Measurements from ENCODE around the gene XPNPEP1.

The XPNPEP1 gene

GRCh38 chr10:109898666-109899355, 24.5 kb downstream of the XPNPEP1 start:
- peaks cover 0 to 7% of the 10 kb centered on the region in 2 donors for H3K36me3 ChIP-seq (ENCODE audit: control insufficient read depth in 1 of 2, insufficient read depth in 2 of 2, low read length in 2 of 2)
- no peaks in the 10 kb centered on the region for H3K9me3 ChIP-seq (ENCODE audit: control insufficient read depth in 1 of 2, low read length in 2 of 2)
- no peak overlapping the region for H3K4me3 ChIP-seq (ENCODE audit: low read depth in 1 of 2, low read length in 2 of 2)
- peak overlapping the region; percentile 52 for H3K27ac ChIP-seq (ENCODE audit: low read length)
- H3K4me1 ChIP-seq (ENCODE audit: control insufficient read depth in 1 of 2, insufficient read depth in 2 of 2, low read length in 2 of 2), result peaks cover 30 to 47% of the 10 kb centered on the region in 2 donors
- H3K27me3 ChIP-seq (ENCODE audit: low read depth, low read length), result no peaks in the 10 kb centered on the region

GRCh38 chr10:109898007-109898406, 25.3 kb downstream of the XPNPEP1 start:
- no peak overlapping the region for H3K27ac ChIP-seq (ENCODE audit: low read length)
- H3K4me3 ChIP-seq (ENCODE audit: low read depth in 1 of 2, low read length in 2 of 2), result no peak overlapping the region

GRCh38 chr10:109895848-109896247, 27.5 kb downstream of the XPNPEP1 start:
- H3K4me3 ChIP-seq (ENCODE audit: low read depth in 1 of 2, low read length in 2 of 2), result no peak overlapping the region
- H3K27ac ChIP-seq (ENCODE audit: low read length), result no peak overlapping the region
- peaks cover 30 to 55% of the 10 kb centered on the region in 2 donors for H3K4me1 ChIP-seq (ENCODE audit: control insufficient read depth in 1 of 2, insufficient read depth in 2 of 2, low read length in 2 of 2)
- no peaks in the 10 kb centered on the region for H3K27me3 ChIP-seq (ENCODE audit: low read depth, low read length)
- H3K9me3 ChIP-seq (ENCODE audit: control insufficient read depth in 1 of 2, low read length in 2 of 2), result no peaks in the 10 kb centered on the region
- peaks cover 11 to 18% of the 10 kb centered on the region in 2 donors for H3K36me3 ChIP-seq (ENCODE audit: control insufficient read depth in 1 of 2, insufficient read depth in 2 of 2, low read length in 2 of 2)

More at GRCh38 chr10:109898007-109898406, 25.3 kb downstream of the XPNPEP1 start:
- peaks cover 31 to 47% of the 10 kb centered on the region in 2 donors for H3K4me1 ChIP-seq (ENCODE audit: control insufficient read depth in 1 of 2, insufficient read depth in 2 of 2, low read length in 2 of 2)
- H3K9me3 ChIP-seq (ENCODE audit: control insufficient read depth in 1 of 2, low read length in 2 of 2), result no peaks in the 10 kb centered on the region
- H3K27me3 ChIP-seq (ENCODE audit: low read depth, low read length), result no peaks in the 10 kb centered on the region
- peaks cover 0 to 11% of the 10 kb centered on the region in 2 donors for H3K36me3 ChIP-seq (ENCODE audit: control insufficient read depth in 1 of 2, insufficient read depth in 2 of 2, low read length in 2 of 2)

GRCh38 chr10:109895095-109895818, 28.1 kb downstream of the XPNPEP1 start:
- Histone ChIP-seq H3K27me3 (ENCODE audit: low read depth, low read length) (no peaks in the 10 kb centered on the region), H3K4me3 (ENCODE audit: low read depth in 1 of 2, low read length in 2 of 2) (peak overlapping the region in 1 of 2 donors; percentile 11), H3K27ac (ENCODE audit: low read length) (peak overlapping the region; percentile 41), H3K36me3 (ENCODE audit: control insufficient read depth in 1 of 2, insufficient read depth in 2 of 2, low read length in 2 of 2) (peaks cover 14 to 22% of the 10 kb centered on the region in 2 donors), H3K4me1 (ENCODE audit: control insufficient read depth in 1 of 2, insufficient read depth in 2 of 2, low read length in 2 of 2) (peaks cover 30 to 55% of the 10 kb centered on the region in 2 donors), H3K9me3 (ENCODE audit: control insufficient read depth in 1 of 2, low read length in 2 of 2) (no peaks in the 10 kb centered on the region)

- peaks cover 14 to 22% of the 10 kb centered on the region in 2 donors for H3K36me3 ChIP-seq (ENCODE audit: control insufficient read depth in 1 of 2, insufficient read depth in 2 of 2, low read length in 2 of 2)
- H3K27ac ChIP-seq (ENCODE audit: low read length), result peak overlapping the region; percentile 41
- no peak overlapping the region for H3K4me3 ChIP-seq (ENCODE audit: low read depth in 1 of 2, low read length in 2 of 2)
- no peaks in the 10 kb centered on the region for H3K9me3 ChIP-seq (ENCODE audit: control insufficient read depth in 1 of 2, low read length in 2 of 2)
- H3K4me1 ChIP-seq (ENCODE audit: control insufficient read depth in 1 of 2, insufficient read depth in 2 of 2, low read length in 2 of 2), result peaks cover 30 to 55% of the 10 kb centered on the region in 2 donors
- no peaks in the 10 kb centered on the region for H3K27me3 ChIP-seq (ENCODE audit: low read depth, low read length)
Measured at GRCh38 chr10:109894516-109894915, 28.8 kb downstream of the XPNPEP1 start.

GRCh38 chr10:109893386-109893785, 29.9 kb downstream of the XPNPEP1 start:
- Histone ChIP-seq H3K27me3 (ENCODE audit: low read depth, low read length) (no peaks in the 10 kb centered on the region), H3K4me3 (ENCODE audit: low read depth in 1 of 2, low read length in 2 of 2) (no peak overlapping the region), H3K9me3 (ENCODE audit: control insufficient read depth in 1 of 2, low read length in 2 of 2) (no peaks in the 10 kb centered on the region), H3K36me3 (ENCODE audit: control insufficient read depth in 1 of 2, insufficient read depth in 2 of 2, low read length in 2 of 2) (peaks cover 15 to 20% of the 10 kb centered on the region in 2 donors), H3K27ac (ENCODE audit: low read length) (peak overlapping the region; percentile 12), H3K4me1 (ENCODE audit: control insufficient read depth in 1 of 2, insufficient read depth in 2 of 2, low read length in 2 of 2) (peaks cover 25 to 44% of the 10 kb centered on the region in 2 donors)

GRCh38 chr10:109892931-109893330, 30.4 kb downstream of the XPNPEP1 start:
- H3K36me3 ChIP-seq (ENCODE audit: control insufficient read depth in 1 of 2, insufficient read depth in 2 of 2, low read length in 2 of 2), result peaks cover 18 to 20% of the 10 kb centered on the region in 2 donors
- peak overlapping the region; percentile 12 for H3K27ac ChIP-seq (ENCODE audit: low read length)
- no peak overlapping the region for H3K4me3 ChIP-seq (ENCODE audit: low read depth in 1 of 2, low read length in 2 of 2)
- H3K27me3 ChIP-seq (ENCODE audit: low read depth, low read length), result no peaks in the 10 kb centered on the region
- peaks cover 25 to 42% of the 10 kb centered on the region in 2 donors for H3K4me1 ChIP-seq (ENCODE audit: control insufficient read depth in 1 of 2, insufficient read depth in 2 of 2, low read length in 2 of 2)
- H3K9me3 ChIP-seq (ENCODE audit: control insufficient read depth in 1 of 2, low read length in 2 of 2), result no peaks in the 10 kb centered on the region

- Histone ChIP-seq H3K27ac (ENCODE audit: low read length) (no peak overlapping the region), H3K36me3 (ENCODE audit: control insufficient read depth in 1 of 2, insufficient read depth in 2 of 2, low read length in 2 of 2) (peaks cover 24% of the 10 kb centered on the region in 2 donors), H3K4me1 (ENCODE audit: control insufficient read depth in 1 of 2, insufficient read depth in 2 of 2, low read length in 2 of 2) (peaks cover 25 to 42% of the 10 kb centered on the region in 2 donors), H3K27me3 (ENCODE audit: low read depth, low read length) (no peaks in the 10 kb centered on the region), H3K4me3 (ENCODE audit: low read depth in 1 of 2, low read length in 2 of 2) (no peak overlapping the region), H3K9me3 (ENCODE audit: control insufficient read depth in 1 of 2, low read length in 2 of 2) (no peaks in the 10 kb centered on the region)
Measured at GRCh38 chr10:109892117-109892516, 31.2 kb downstream of the XPNPEP1 start.

GRCh38 chr10:109891105-109891504, 32.2 kb downstream of the XPNPEP1 start:
- Histone ChIP-seq H3K4me3 (ENCODE audit: low read depth in 1 of 2, low read length in 2 of 2) (no peak overlapping the region), H3K9me3 (ENCODE audit: control insufficient read depth in 1 of 2, low read length in 2 of 2) (no peaks in the 10 kb centered on the region), H3K27me3 (ENCODE audit: low read depth, low read length) (no peaks in the 10 kb centered on the region), H3K4me1 (ENCODE audit: control insufficient read depth in 1 of 2, insufficient read depth in 2 of 2, low read length in 2 of 2) (peaks cover 25 to 38% of the 10 kb centered on the region in 2 donors), H3K27ac (ENCODE audit: low read length) (no peak overlapping the region), H3K36me3 (ENCODE audit: control insufficient read depth in 1 of 2, insufficient read depth in 2 of 2, low read length in 2 of 2) (peaks cover 27 to 28% of the 10 kb centered on the region in 2 donors)

GRCh38 chr10:109889867-109890266, 33.4 kb downstream of the XPNPEP1 start:
- peaks cover 15 to 26% of the 10 kb centered on the region in 2 donors for H3K4me1 ChIP-seq (ENCODE audit: control insufficient read depth in 1 of 2, insufficient read depth in 2 of 2, low read length in 2 of 2)
- H3K9me3 ChIP-seq (ENCODE audit: control insufficient read depth in 1 of 2, low read length in 2 of 2), result no peaks in the 10 kb centered on the region
- peaks cover 36 to 39% of the 10 kb centered on the region in 2 donors for H3K36me3 ChIP-seq (ENCODE audit: control insufficient read depth in 1 of 2, insufficient read depth in 2 of 2, low read length in 2 of 2)
- H3K27me3 ChIP-seq (ENCODE audit: low read depth, low read length), result no peaks in the 10 kb centered on the region
- no peak overlapping the region for H3K27ac ChIP-seq (ENCODE audit: low read length)
- no peak overlapping the region for H3K4me3 ChIP-seq (ENCODE audit: low read depth in 1 of 2, low read length in 2 of 2)

- peaks cover 8 to 9% of the 10 kb centered on the region in 2 donors for H3K4me1 ChIP-seq (ENCODE audit: control insufficient read depth in 1 of 2, insufficient read depth in 2 of 2, low read length in 2 of 2)
- H3K36me3 ChIP-seq (ENCODE audit: control insufficient read depth in 1 of 2, insufficient read depth in 2 of 2, low read length in 2 of 2), result peaks cover 40 to 46% of the 10 kb centered on the region in 2 donors
- no peak overlapping the region for H3K4me3 ChIP-seq (ENCODE audit: low read depth in 1 of 2, low read length in 2 of 2)
- no peak overlapping the region for H3K27ac ChIP-seq (ENCODE audit: low read length)
- H3K9me3 ChIP-seq (ENCODE audit: control insufficient read depth in 1 of 2, low read length in 2 of 2), result no peaks in the 10 kb centered on the region
- no peaks in the 10 kb centered on the region for H3K27me3 ChIP-seq (ENCODE audit: low read depth, low read length)
Measured at GRCh38 chr10:109887776-109888175, 35.5 kb downstream of the XPNPEP1 start.

Data from muscle layer of duodenum (tissue), 2 donors.